AG04449 (cell line): ENCODE results near the gene LGR6.

Source experiments
- CTCF ChIA-PET: fragments of 350-600 bp; formaldehyde crosslinking; extraction: SDS; loops from one replicate; lab custom pipeline; 2021; ENCODE audit warnings: antibody characterized with exemption; lab: Yijun Ruan, JAX
- POLR2A ChIA-PET: fragments of 400-600, 350-600 bp; formaldehyde crosslinking; extraction: SDS; loops from one replicate; lab custom pipeline; 2020; ENCODE audit warnings: antibody characterized with exemption, inconsistent platforms; lab: Yijun Ruan, JAX
- DNase-seq: peaks from one replicate; pipeline ENCODE4 v3.0.0-alpha.2; 2010; ENCODE audit warnings: low read depth, low spot score
- H3K4me3 ChIP-seq: 2 replicates; pipeline ENCODE4 v1.5.1; 2011; ENCODE audit warnings: low read depth, mild to moderate bottlenecking, control low read depth, low read length
- TF ChIP-seq, protein P1 (sequence below): IDR thresholded peaks from one replicate; pipeline ENCODE4 v1.5.1; 2011; ENCODE audit warnings: mild to moderate bottlenecking, moderate library complexity, low read length, control low read depth, inconsistent platforms; ENCODE audit not compliant: insufficient read depth; ENCODE audit errors: missing control alignments

Gene LGR6

GRCh38 chr1:202152399-202152798, 41.2 kb upstream of the LGR6 start:
- ChIA-PET CTCF (interaction anchor here (1.2 to 5.6 kb wide), 2 partner anchors 11 to 17 kb away, joined by 4 to 37 read pairs; no protein-coding TSS in a partner anchor), POLR2A (no interaction called here)
- TF ChIP-seq, protein P1, sequence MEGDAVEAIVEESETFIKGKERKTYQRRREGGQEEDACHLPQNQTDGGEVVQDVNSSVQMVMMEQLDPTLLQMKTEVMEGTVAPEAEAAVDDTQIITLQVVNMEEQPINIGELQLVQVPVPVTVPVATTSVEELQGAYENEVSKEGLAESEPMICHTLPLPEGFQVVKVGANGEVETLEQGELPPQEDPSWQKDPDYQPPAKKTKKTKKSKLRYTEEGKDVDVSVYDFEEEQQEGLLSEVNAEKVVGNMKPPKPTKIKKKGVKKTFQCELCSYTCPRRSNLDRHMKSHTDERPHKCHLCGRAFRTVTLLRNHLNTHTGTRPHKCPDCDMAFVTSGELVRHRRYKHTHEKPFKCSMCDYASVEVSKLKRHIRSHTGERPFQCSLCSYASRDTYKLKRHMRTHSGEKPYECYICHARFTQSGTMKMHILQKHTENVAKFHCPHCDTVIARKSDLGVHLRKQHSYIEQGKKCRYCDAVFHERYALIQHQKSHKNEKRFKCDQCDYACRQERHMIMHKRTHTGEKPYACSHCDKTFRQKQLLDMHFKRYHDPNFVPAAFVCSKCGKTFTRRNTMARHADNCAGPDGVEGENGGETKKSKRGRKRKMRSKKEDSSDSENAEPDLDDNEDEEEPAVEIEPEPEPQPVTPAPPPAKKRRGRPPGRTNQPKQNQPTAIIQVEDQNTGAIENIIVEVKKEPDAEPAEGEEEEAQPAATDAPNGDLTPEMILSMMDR = no peak
- DNase-seq = no peak
- H3K4me3 ChIP-seq = no peak overlapping the region

DNA sequence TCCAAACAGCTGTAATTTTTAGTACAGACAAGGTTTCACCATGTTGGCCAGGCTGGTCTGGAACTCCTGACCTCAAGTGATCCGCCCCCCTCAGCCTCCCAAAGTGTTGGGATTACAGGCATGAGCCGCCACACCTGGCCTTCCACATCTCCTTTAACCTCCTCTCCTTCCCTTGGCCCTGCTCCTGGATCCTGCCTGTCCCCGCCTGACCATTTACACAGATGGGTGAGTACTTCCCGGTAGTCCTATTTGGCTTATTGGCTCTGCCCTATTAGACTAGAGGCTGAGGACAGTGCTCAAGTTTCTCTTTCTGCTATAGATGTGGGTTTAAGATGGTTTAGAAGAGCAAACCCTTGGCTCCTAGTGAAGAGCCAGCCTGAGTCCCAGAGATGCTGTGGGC, 40.3 kb upstream of the LGR6 start:
- H3K4me3 ChIP-seq = no peak overlapping the region
- no peak for DNase-seq
- POLR2A ChIA-PET = no interaction called here
- TF ChIP-seq, protein P1 = no peak
- CTCF ChIA-PET = interaction anchor here (1.2 to 5.6 kb wide), 3 partner anchors 10 to 18 kb away, joined by 4 to 37 read pairs (median 16); partner anchors contain the start of gene ARL8A

DNA sequence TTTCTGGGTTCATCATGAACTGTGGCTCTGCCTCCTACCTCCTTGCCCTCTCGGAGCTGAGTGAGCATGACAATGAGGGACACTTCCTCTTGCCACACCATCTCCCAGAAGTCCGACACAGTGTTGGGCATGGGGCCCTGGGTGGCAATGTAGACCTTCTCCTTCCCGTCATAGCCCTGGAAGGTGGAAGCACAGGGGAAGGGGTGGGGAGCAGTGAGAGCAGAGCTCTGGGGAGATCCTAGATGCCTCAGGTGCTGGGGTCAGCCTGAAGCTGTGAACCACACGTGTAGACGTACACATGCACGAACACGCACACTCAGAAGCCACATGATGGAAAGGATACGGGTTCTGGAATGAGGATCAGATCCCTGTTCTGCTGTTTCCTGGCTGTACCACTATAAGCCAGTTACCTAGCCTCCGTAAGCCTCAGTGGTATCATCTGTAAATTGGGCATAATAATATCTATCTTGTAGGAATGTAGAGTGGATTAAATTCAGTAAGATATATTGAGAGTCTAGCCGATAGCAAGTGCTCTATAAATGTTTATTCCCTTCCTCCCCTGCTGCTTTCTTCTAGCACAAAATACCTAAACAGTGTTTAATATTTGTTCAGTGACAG, 39.3 kb upstream of the LGR6 start:
- no peak overlapping the region for H3K4me3 ChIP-seq
- CTCF ChIA-PET = interaction anchor here (0.7 to 5.6 kb wide), 17 partner anchors 8 to 565 kb away, joined by 3 to 37 read pairs (median 4); partner anchors contain the start of genes ARL8A and LGR6
- no peak for DNase-seq
- TF ChIP-seq, protein P1 = no peak
- POLR2A ChIA-PET = no interaction called here

GRCh38 chr1:202154766-202155477, 38.7 kb upstream of the LGR6 start:
- ChIA-PET POLR2A (interaction anchor here (0.6 kb wide), 1 partner anchor 853 kb away, joined by 4 read pairs; the partner anchor contains the start of gene TMEM183A), CTCF (interaction anchor here (0.7 to 5.6 kb wide), 17 partner anchors 9 to 565 kb away, joined by 3 to 37 read pairs (median 4); partner anchors contain the start of genes ARL8A and LGR6)
- peak; percentile 26 for DNase-seq
- TF ChIP-seq, protein P1 = peak; percentile 58
- H3K4me3 ChIP-seq = no peak overlapping the region

DNA sequence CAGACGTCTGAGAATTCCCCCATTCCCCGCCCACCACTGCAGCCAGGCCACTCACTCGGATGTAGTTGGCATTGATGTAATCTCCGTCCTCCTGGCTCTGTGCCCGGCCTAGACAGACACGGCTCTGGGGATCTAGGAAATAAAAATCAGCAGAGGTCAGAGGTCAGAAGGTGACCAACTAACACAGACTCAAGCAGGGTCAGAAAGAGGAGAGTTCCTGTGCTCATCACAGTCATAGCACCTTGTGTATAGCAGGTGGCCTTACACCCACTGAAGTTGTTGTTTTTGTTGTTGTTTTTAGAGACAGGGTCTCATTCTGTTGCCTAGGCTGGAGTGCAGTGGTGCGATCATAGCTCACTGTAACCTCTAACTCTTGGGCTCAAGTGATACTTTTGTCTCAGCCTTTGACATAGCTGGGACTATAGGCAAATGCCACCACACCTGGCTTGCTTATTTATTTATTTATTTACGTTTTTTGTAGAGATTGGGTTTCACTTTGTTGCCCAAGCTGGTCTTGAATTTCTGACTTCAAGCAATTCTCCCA, 38.0 kb upstream of the LGR6 start:
- CTCF ChIA-PET = interaction anchor here (0.9 to 5.6 kb wide), 14 partner anchors 9 to 564 kb away, joined by 3 to 37 read pairs (median 5); partner anchors contain the start of genes ARL8A and LGR6
- TF ChIP-seq, protein P1 = no peak
- H3K4me3 ChIP-seq = no peak overlapping the region
- no peak for DNase-seq
- POLR2A ChIA-PET = interaction anchor here (0.6 kb wide), 1 partner anchor 852 kb away, joined by 4 read pairs; the partner anchor contains the start of gene TMEM183A
